ENCODE data around the gene BARHL1.
"Not testable (repeated sequence)": the region's sequence is repeated elsewhere in the genome, so short reads cannot be mapped to it uniquely, and the experiment has no call there.

The BARHL1 gene

DNA sequence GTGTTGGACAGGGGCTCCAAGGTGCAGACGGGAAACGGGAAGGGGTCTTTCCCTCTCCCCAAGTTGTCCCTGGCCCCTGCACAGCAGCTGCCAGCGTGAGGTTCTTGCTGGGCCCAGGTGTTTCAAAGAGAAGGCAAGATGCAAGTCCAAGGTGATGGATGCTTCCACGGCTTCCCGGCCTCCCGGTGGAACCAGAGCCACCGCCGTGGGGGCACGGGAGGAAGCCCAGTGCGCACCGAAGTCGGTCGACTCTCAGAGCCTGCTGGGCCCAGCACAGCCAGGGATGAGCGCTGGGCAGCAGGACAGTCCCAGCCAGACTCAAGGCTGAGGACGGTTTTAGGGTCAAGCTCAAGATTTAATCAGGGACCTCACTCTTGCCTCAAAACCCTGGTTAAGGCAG is 25.2 kb upstream of the BARHL1 start:
- no peak for DNase-seq

GRCh38 chr9:132559711-132560110 is 22.7 kb upstream of the BARHL1 start:
- DNase-seq, result no peak

DNA sequence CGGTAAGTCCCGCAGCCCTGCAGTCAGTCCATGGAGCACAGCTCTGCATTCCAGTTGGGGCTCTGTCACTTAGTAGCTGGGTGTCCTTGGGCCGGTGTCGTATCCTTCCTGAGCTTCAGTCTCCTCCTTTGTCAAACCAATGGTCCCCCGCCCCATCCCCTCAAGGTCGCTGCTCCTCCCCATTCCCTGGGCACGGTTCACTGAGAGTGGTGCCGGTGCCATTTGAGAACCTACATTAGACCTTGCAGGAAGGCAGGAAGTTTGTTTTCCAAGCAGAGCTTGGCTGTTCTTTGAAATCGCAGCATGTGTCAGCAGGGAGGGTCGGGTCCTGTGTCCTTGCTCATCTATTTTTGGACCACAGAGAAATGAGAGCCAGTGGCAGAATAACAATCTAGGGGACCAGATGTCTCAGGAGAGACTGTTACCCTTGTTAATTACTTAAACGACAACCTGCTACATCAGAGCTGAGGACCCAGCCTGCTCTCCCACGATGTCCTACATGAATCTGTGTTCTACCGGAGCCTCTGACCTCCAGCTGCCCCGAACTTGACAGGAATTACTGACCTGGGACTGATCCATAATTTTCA is 21.7 kb upstream of the BARHL1 start:
- DNase-seq, result no peak

DNA sequence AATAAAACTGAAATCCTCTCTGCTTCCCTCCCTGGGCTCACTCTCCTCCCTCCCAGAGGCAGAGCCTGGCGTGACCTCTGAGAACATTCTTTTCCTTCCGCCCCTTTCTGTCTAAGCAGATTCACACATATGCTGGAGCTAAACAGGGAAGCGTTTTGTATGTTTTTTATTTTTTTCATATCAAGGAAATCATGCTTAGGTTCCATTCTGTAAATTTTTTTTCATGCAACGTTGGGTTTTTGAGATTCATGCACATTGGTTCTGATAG is 20.2 kb upstream of the BARHL1 start:
- no peak for DNase-seq

DNA sequence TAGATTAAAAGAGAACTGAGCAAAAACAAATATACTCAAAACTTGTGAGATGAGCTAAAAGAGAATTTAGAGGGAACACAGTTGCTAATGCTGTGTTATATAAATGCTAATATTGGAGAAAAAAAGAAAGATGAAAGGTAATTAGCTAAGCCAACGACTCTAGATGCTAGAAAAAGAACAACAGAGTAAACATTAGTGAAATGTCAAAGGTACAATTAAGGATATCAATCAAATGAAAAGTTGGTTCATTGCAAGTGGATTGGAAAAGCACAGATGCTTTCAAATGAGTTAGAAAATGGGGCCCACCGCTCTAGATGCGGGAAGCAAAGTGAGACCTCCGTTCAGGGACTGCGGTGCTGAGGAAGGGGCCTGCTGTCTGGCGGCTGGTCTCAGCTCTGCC is 17.9 kb upstream of the BARHL1 start:
- DNase-seq, result no peak

GRCh38 chr9:132568787-132569186 is 13.6 kb upstream of the BARHL1 start:
- not testable (repeated sequence) for DNase-seq

GRCh38 chr9:132571806-132572600 is 10.4 kb upstream of the BARHL1 start:
- no peak for DNase-seq

GRCh38 chr9:132572921-132573320 is 9.5 kb upstream of the BARHL1 start:
- DNase-seq, result no peak

DNA sequence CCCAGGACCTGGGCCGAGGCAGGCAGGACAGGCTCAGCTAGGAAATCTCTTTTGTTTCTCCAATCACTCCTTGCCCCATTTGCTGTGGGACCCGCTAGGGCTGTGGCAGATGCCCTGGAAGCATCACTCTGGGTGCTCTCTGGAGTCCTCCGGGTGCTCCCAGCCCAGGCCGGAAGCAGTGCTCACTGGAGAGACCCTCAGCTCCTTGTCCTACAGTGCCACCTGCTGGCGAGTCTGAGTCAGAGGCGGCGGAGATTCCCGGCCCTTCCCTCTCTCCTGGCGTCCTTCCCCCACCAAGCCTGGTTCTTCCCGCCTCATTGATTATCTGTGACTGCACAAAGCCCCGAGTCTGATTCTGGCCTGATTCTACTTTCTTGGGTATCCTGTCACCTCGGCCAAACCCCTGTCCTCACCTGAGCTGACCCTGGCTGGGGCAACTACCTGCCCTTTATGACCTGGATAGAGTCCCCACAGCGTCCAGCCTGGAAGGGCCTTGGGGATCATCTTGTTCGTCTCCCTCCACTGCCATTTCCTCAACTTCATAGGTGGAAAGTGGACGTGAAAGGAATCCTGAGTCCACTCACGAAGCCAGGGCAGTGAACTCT is 7.3 kb upstream of the BARHL1 start:
- peak in 1 of 6 experiments; percentile 13 for DNase-seq

GRCh38 chr9:132575811-132576210 is 6.6 kb upstream of the BARHL1 start:
- DNase-seq, result no peak

- no peak for DNase-seq
Observed at GRCh38 chr9:132577119-132577518, 5.3 kb upstream of the BARHL1 start.

DNA sequence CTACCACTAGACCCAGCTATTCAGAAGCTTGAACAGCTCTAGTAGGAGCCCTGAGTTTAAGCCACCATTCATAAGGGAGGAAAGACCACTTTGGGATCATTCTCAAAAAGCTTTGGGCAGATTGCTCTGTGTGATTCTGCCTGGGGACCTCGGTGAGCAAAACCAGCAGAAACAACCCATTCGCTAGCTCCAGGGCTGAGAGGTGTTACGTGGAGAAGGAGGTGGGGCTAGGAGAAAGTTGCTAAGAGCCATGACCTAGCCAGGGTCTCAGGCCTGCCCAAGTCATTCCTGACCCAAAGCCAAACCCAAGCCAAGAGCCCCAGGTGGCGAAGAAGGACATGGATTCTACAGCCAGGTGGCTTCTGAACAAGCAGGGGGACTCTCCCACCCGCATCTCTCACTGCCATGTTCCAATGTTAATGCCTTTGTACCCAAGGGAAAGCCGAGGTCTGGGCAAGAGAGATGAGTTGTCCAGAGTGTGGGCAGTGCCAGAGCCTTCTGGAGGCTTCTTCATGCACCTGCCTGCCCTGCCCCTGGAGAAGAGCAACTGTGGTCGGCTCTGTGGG is 4.0 kb upstream of the BARHL1 start:
- DNase-seq, result no peak

DNA sequence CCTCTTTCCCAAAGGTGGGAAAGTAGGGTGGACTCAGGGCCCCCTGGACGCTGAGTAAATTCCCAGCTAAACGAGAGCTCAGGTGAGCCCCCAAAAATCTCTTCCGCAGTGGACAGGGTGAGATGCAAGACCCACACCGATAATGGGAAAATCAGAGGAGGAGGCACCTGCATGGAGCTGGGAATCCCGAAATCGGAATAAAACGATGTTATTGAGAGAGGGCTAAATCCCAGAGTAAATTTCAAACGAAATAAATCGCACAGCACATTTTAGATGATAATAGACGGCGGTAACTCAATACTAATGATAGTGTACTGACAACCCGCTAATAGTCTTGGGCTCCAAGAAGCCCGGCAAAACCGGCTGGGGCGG is 3.0 kb upstream of the BARHL1 start:
- DNase-seq, result no peak

- DNase-seq, result no peak
Observed at GRCh38 chr9:132582786-132583583, 579 bp downstream of the BARHL1 start.

GRCh38 chr9:132583584-132584304 is 1.3 kb downstream of the BARHL1 start:
- DNase-seq, result no peak

GRCh38 chr9:132584601-132585560 is 2.5 kb downstream of the BARHL1 start:
- DNase-seq, result no peak

- DNase-seq, result no peak
Observed at GRCh38 chr9:132585954-132586829, 3.8 kb downstream of the BARHL1 start.

DNA sequence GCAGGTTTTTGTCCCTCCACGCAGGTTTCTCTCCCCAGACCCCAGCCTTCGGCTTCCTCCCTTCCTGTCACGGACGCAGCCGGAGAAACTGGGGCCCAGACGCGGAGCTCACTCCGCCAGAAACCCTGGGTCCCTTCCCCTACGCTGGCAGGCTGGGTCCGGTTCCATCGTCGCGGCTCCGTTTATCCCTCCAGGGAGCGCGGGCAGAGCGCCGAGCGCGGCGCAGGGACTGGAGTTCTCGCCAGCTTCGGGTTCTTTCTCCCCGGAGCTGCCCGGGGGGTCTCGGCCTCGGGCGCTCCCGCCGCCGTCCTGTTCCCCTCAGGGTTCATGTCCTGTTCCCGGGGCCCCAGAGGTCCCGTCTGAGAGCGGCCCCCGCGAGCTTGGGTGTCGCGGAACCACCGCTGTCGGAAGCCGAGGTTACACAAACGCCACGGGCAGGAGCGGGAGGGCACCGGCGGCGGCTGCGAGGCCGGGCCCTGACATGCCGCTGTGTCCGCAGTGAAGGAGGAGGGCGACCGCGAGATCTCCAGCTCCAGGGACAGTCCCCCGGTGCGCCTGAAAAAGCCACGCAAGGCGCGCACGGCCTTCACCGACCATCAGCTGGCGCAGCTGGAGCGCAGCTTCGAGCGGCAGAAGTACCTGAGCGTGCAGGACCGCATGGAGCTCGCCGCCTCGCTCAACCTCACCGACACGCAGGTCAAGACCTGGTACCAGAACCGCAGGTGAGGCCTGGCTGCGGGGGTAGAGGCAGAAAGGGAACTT is 4.6 kb downstream of the BARHL1 start:
- peak in 1 of 6 experiments; percentile 5 for DNase-seq

DNA sequence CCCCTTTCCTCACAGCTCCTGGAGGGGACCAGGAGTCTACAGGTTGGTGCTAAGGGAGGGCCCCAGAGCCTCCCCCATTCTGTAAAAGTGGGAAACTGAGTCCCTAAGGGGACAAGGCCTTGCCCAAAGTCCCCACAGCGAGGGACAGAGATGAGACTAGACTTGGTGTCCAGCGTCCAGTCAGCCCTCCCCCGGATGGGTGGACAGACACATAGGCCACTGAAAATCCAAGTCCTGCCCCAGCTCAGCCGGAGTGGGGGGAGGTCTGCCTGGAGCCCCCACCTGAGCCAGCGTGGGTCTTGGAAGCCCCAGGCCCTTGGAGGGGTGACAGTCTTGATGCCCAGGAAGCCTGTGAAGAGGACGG is 5.2 kb downstream of the BARHL1 start:
- DNase-seq, result no peak

- no peak for DNase-seq
Observed at GRCh38 chr9:132588098-132588497, 5.7 kb downstream of the BARHL1 start.

Data from stimulated activated naive CD4-positive, alpha-beta T cell (primary cell).